Endodermal cell (in vitro differentiated cells): ENCODE data around the gene UBL3. TPM values are rescaled to one million over a fixed set of nuclear protein-coding genes. Genes with fewer than 3 reads are reported as not detected.

Experiments
- DNase-seq: peaks from one replicate; pipeline ENCODE4 v3.0.0-alpha.2; 2017
- H3K27ac ChIP-seq: 2 replicates; pipeline ENCODE4 v1.5.1; 2013; ENCODE audit warnings: mild to moderate bottlenecking, low read depth, low read length, moderate library complexity
- H3K27me3 ChIP-seq: 2 replicates; pipeline ENCODE4 v1.6.1; 2013; ENCODE audit warnings: mild to moderate bottlenecking, low read length, moderate library complexity; ENCODE audit not compliant: insufficient read depth, control insufficient read depth, poor library complexity, severe bottlenecking
- H3K36me3 ChIP-seq: 2 replicates; pipeline ENCODE4 v1.7.0; 2013; ENCODE audit warnings: mild to moderate bottlenecking, low read length, moderate library complexity; ENCODE audit not compliant: control insufficient read depth, insufficient read depth
- H3K4me1 ChIP-seq: one replicate; pipeline ENCODE4 v1.7.0; 2013; ENCODE audit warnings: low read length; ENCODE audit not compliant: control insufficient read depth, insufficient read depth
- H3K4me3 ChIP-seq: 2 replicates; pipeline ENCODE4 v1.5.1; 2013; ENCODE audit warnings: mild to moderate bottlenecking, low read length, moderate library complexity
- H3K9ac ChIP-seq: 2 replicates; pipeline ENCODE4 v1.6.1; 2013; ENCODE audit warnings: mild to moderate bottlenecking, low read length, moderate library complexity; ENCODE audit not compliant: poor library complexity, severe bottlenecking; ENCODE audit errors: extremely low read depth
- H3K9me3 ChIP-seq: 2 replicates; pipeline ENCODE4 v1.6.1; 2013; ENCODE audit warnings: mild to moderate bottlenecking, low read length, moderate library complexity; ENCODE audit not compliant: control insufficient read depth
- H3K27ac Mint-ChIP-seq: 2 replicates; pipeline ENCODE4 v1.8.0; 2020; ENCODE audit warnings: mixed read lengths
- H3K27me3 Mint-ChIP-seq: 2 replicates; pipeline ENCODE4 v1.8.0; 2021; ENCODE audit warnings: mild to moderate bottlenecking, mixed read lengths; ENCODE audit not compliant: insufficient read depth
- H3K36me3 Mint-ChIP-seq: 2 replicates; pipeline ENCODE4 v1.8.0; 2020; ENCODE audit warnings: low read depth, mixed read lengths
- H3K4me1 Mint-ChIP-seq: 2 replicates; pipeline ENCODE4 v1.8.0; 2020; ENCODE audit warnings: mixed read lengths
- H3K4me3 Mint-ChIP-seq: 2 replicates; pipeline ENCODE4 v1.8.0; 2020; ENCODE audit warnings: mild to moderate bottlenecking, moderate library complexity, mixed read lengths
- H3K9me3 Mint-ChIP-seq: 2 replicates; pipeline ENCODE4 v1.8.0; 2020; ENCODE audit warnings: mild to moderate bottlenecking, mixed read lengths
- WGBS, 2 experiments: methylation state at CpG; one replicate each; pipeline versions ENCODE4 v1.1.5 to v1.1.7; 2013; ENCODE audit warnings: missing lambda C conversion rate in 2 of 2, mixed read lengths in 1 of 2; ENCODE audit not compliant: insufficient coverage in 1 of 2, insufficient read length in 1 of 2; 5-methylcytosine and 5-hydroxymethylcytosine counted together
- total RNA-seq, 2 donors: library from RNA; stranded (reverse); fragmentation: NEBNext Ultra II Directional in 1 of 2; extraction: Animal tissue kit (Norgen Biotek cat#: 25700) in 1 of 2; gene quantifications; 2 replicates in 1 of 2; 3 replicates in 1 of 2; pipeline ENCODE4 v1.2.1, GENCODE V29; 2021
- TF ChIP-seq, protein P1 (sequence below): fragments of 200-600 bp; sonication (generic); conservative IDR thresholded peaks from 2 replicates; pipeline ENCODE4 v1.5.0; 2021; ENCODE audit warnings: antibody characterized with exemption, mild to moderate bottlenecking

Gene UBL3
- total RNA-seq, 2 donors from 2014 or later: 16.5 to 22.3 TPM

DNA sequence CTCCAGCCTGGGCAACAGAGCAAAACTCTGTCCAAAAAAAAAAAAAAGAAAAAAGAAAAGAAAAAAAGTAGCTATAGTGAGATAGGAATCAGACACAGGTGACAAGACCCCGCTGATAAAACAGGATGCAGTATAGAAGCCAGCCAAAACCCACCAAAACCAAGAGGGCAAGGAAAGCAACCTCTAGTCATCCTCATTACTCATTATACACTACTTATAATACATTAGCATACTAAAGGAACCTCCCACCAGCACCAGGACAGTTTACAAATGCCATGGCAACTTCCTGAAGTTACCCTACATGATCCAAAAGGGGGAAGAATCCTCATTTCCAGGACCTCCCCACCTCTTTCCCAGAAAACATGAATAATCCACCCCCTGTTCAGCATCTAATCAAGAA, 35.6 kb upstream of the UBL3 start:
- no peak overlapping the region for H3K4me3 Mint-ChIP-seq
- H3K9me3 Mint-ChIP-seq: no peaks in the 10 kb centered on the region
- Histone ChIP-seq H3K4me3 (no peak overlapping the region), H3K36me3 (no peaks in the 10 kb centered on the region), H3K27me3 (no peaks in the 10 kb centered on the region), H3K27ac (no peak overlapping the region), H3K4me1 (peaks cover 15% of the 10 kb centered on the region), H3K9ac (no peak overlapping the region), H3K9me3 (no peaks in the 10 kb centered on the region)
- H3K36me3 Mint-ChIP-seq: no peaks in the 10 kb centered on the region
- peaks cover 57% of the 10 kb centered on the region for H3K4me1 Mint-ChIP-seq
- no peak overlapping the region for H3K27ac Mint-ChIP-seq
- DNase-seq: no peak
- TF ChIP-seq, protein P1, sequence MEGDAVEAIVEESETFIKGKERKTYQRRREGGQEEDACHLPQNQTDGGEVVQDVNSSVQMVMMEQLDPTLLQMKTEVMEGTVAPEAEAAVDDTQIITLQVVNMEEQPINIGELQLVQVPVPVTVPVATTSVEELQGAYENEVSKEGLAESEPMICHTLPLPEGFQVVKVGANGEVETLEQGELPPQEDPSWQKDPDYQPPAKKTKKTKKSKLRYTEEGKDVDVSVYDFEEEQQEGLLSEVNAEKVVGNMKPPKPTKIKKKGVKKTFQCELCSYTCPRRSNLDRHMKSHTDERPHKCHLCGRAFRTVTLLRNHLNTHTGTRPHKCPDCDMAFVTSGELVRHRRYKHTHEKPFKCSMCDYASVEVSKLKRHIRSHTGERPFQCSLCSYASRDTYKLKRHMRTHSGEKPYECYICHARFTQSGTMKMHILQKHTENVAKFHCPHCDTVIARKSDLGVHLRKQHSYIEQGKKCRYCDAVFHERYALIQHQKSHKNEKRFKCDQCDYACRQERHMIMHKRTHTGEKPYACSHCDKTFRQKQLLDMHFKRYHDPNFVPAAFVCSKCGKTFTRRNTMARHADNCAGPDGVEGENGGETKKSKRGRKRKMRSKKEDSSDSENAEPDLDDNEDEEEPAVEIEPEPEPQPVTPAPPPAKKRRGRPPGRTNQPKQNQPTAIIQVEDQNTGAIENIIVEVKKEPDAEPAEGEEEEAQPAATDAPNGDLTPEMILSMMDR: no peak
- WGBS, 2 experiments: 100% methylated on average over 1 of the region's 1 CpG; no CpG with 5 or more reads in 1 of the 2 experiments
- no peaks in the 10 kb centered on the region for H3K27me3 Mint-ChIP-seq

DNA sequence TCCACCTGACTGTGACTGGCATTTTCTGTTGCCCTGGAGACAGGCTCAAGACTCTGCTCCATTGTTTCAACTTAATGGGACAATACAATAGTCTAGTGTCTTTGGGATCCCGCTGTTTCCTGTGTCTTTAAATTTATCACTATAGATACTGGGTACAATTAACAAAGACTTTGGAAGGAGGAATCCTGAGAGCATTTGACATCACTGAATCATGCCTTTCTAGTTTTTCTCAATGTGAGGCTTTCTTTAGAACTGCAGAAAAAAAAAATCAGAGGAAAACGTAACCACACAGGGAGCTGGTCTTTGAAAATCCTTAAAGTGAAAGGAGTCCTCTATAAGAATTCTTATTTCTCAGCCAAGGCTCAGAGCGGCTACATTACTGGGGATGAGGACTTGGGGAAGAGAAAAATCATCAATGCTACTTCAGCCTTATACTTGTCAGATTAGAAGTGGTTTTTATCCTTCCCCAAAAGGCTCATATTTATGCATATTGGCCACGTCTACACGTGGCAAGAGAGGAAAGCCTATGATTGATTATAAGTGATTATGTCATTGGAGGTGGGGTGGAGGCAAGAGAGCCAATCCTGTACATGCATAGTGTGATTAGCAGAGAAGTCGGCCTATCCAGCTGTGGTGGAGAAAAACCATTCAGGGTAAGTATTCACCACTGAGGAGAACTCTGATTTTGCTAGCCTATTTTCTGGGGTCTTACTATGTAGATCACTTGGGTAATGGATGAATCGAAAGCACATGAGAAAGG, 34.4 kb upstream of the UBL3 start:
- H3K4me3 Mint-ChIP-seq: no peak overlapping the region
- TF ChIP-seq, protein P1: no peak
- peak overlapping the region; percentile 84 for H3K27ac ChIP-seq
- WGBS, 2 experiments: 49 to 57% methylated on average over 5 to 7 of the region's 7 CpGs
- peak; percentile 68 for DNase-seq
- no peaks in the 10 kb centered on the region for H3K9me3 Mint-ChIP-seq
- peaks cover 63% of the 10 kb centered on the region for H3K4me1 Mint-ChIP-seq
- H3K9ac ChIP-seq: peak overlapping the region; percentile 48
- peak overlapping the region; percentile 79 for H3K27ac Mint-ChIP-seq
- peaks cover 15% of the 10 kb centered on the region for H3K4me1 ChIP-seq
- H3K9me3 ChIP-seq: no peaks in the 10 kb centered on the region
- no peaks in the 10 kb centered on the region for H3K36me3 ChIP-seq
- no peaks in the 10 kb centered on the region for H3K36me3 Mint-ChIP-seq
- H3K4me3 ChIP-seq: peak overlapping the region; percentile 47
- H3K27me3 ChIP-seq: no peaks in the 10 kb centered on the region
- H3K27me3 Mint-ChIP-seq: no peaks in the 10 kb centered on the region

DNA sequence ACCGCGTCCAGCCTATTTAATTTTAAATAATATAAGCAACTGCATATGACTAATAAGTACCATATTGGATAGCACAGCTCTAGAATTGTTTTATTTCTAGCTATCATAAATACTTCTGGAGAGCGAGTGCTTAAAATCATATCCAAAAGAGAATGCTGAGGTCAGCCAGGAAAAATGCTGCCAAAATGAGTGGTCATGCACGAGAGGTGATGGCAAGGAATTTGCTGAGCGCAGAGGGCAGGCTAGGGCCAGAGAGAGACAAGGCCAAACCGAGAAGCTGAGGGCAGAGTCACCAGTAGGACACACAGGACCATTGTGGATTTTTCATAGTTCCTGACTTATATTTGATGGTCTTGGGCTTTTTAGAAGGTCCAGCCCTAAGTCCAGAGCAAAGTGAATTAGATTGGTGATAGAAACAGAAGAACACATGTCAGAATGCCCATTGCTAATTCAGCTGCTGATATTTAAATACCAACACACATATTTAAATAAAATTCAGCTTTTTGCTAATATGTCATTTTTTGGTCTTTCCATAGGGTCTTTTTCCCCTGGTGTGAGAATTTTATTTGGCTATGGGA, 33.6 kb upstream of the UBL3 start:
- Mint-ChIP-seq H3K27me3 (no peaks in the 10 kb centered on the region), H3K9me3 (no peaks in the 10 kb centered on the region), H3K27ac (no peak overlapping the region), H3K4me1 (peaks cover 63% of the 10 kb centered on the region), H3K4me3 (no peak overlapping the region), H3K36me3 (no peaks in the 10 kb centered on the region)
- Histone ChIP-seq H3K27ac (peak overlapping the region; percentile 84), H3K9me3 (no peaks in the 10 kb centered on the region), H3K4me3 (no peak overlapping the region), H3K9ac (peak overlapping the region; percentile 21), H3K36me3 (no peaks in the 10 kb centered on the region), H3K27me3 (no peaks in the 10 kb centered on the region), H3K4me1 (peaks cover 15% of the 10 kb centered on the region)
- no peak for DNase-seq
- TF ChIP-seq, protein P1: no peak
- 76 to 92% methylated on average over 3 to 4 of the region's 6 CpGs for WGBS, 2 experiments
